CD8-positive, alpha-beta memory T cell (primary cell): ENCODE measurements around the gene TRPC3. TPM values are rescaled to one million over a fixed set of nuclear protein-coding genes. Genes with fewer than 3 reads are reported as not detected.

ENCODE experiments used
- CTCF ChIA-PET: fragments of 350-600 bp; sonication (Branson Sonifier 250); formaldehyde crosslinking; loops from one replicate; lab custom pipeline; 2021; ENCODE audit warnings: antibody characterized with exemption; lab: Charles Lee
- POLR2A ChIA-PET: fragments of 350-600 bp; sonication (Branson Sonifier 250); formaldehyde crosslinking; loops from one replicate; lab custom pipeline; 2021; ENCODE audit warnings: antibody characterized with exemption; lab: Charles Lee
- DNase-seq, 5 donors: peaks; one replicate each; pipeline versions ENCODE4 v3.0.0 to v3.0.0-alpha.2; 2020 to 2022; ENCODE audit warnings: mixed read lengths in 1 of 5
- H3K27ac ChIP-seq: one replicate; pipeline ENCODE4 v1.7.0; 2013; ENCODE audit warnings: low read depth, mild to moderate bottlenecking, low read length, moderate library complexity
- H3K27me3 ChIP-seq: 2 replicates; pipeline ENCODE4 v1.7.0; 2013; ENCODE audit warnings: low read length, mild to moderate bottlenecking; ENCODE audit not compliant: insufficient read depth, poor library complexity, severe bottlenecking
- H3K36me3 ChIP-seq: 2 replicates; pipeline ENCODE4 v1.7.0; 2013; ENCODE audit warnings: mild to moderate bottlenecking, low read length, moderate library complexity; ENCODE audit not compliant: insufficient read depth
- H3K4me1 ChIP-seq: 2 replicates; pipeline ENCODE4 v1.7.0; 2013; ENCODE audit warnings: mild to moderate bottlenecking, low read length, moderate library complexity; ENCODE audit not compliant: insufficient read depth
- H3K4me3 ChIP-seq: 2 replicates; pipeline ENCODE4 v1.7.0; 2013; ENCODE audit warnings: mild to moderate bottlenecking, low read length
- H3K9me3 ChIP-seq: 2 replicates; pipeline ENCODE4 v1.7.0; 2013; ENCODE audit warnings: mild to moderate bottlenecking, low read length
- H3K27ac Mint-ChIP-seq, 8 donors: one replicate each; pipeline ENCODE4 v1.8.0; 2020 to 2021; ENCODE audit warnings: mixed read lengths in 8 of 8, mild to moderate bottlenecking in 6 of 8, inconsistent platforms in 3 of 8, moderate library complexity in 3 of 8
- H3K27me3 Mint-ChIP-seq, 2 donors: one replicate each; pipeline ENCODE4 v1.8.0; 2020 to 2021; ENCODE audit warnings: mixed read lengths in 2 of 2, mild to moderate bottlenecking in 1 of 2, moderate library complexity in 1 of 2
- H3K36me3 Mint-ChIP-seq, 3 donors: one replicate each; pipeline ENCODE4 v1.8.0; 2020 to 2021; ENCODE audit warnings: mixed read lengths in 3 of 3, inconsistent platforms in 1 of 3, mild to moderate bottlenecking in 1 of 3
- H3K4me1 Mint-ChIP-seq, 3 donors: one replicate each; pipeline ENCODE4 v1.8.0; 2020 to 2021; ENCODE audit warnings: mixed read lengths in 3 of 3, inconsistent platforms in 1 of 3, mild to moderate bottlenecking in 1 of 3
- H3K4me3 Mint-ChIP-seq, 7 donors: one replicate each; pipeline ENCODE4 v1.8.0; 2020 to 2021; ENCODE audit warnings: mixed read lengths in 7 of 7, mild to moderate bottlenecking in 6 of 7, moderate library complexity in 4 of 7, inconsistent platforms in 2 of 7
- H3K9me3 Mint-ChIP-seq, 5 donors: one replicate each; pipeline ENCODE4 v1.8.0; 2020 to 2022; ENCODE audit warnings: mixed read lengths in 5 of 5, mild to moderate bottlenecking in 3 of 5, moderate library complexity in 2 of 5, inconsistent platforms in 1 of 5
- polyA plus RNA-seq: library from polyadenylated mRNA; unstranded; fragments of 300-500 nt; fragmentation: Illumina TruSeq; gene quantifications from one replicate; pipeline ENCODE4 v1.2.3, GENCODE V29; 2021
- total RNA-seq, 2 experiments: library from RNA; stranded (reverse); gene quantifications; one replicate each; pipeline ENCODE4 v1.2.3, GENCODE V29; 2021

TRPC3 gene
- total and polyA plus RNA-seq, 3 experiments from 2014 or later = 0.15 to 0.35 TPM; not detected in 1

GRCh38 chr4:121980643-121981042 lies 28.8 kb upstream of the TRPC3 start:
- peaks cover 0 to 12% of the 10 kb centered on the region in 2 donors for H3K27me3 Mint-ChIP-seq
- H3K4me3 ChIP-seq = no peak overlapping the region
- no peak overlapping the region for H3K27ac Mint-ChIP-seq
- H3K27ac ChIP-seq = no peak overlapping the region
- no peaks in the 10 kb centered on the region for H3K9me3 ChIP-seq
- H3K36me3 Mint-ChIP-seq = no peaks in the 10 kb centered on the region
- CTCF ChIA-PET = interaction anchor here (1.3 to 1.5 kb wide), 2 partner anchors 16 to 31 kb away, joined by 3 to 4 read pairs; no protein-coding TSS in a partner anchor
- no peak for DNase-seq
- no peaks in the 10 kb centered on the region for H3K36me3 ChIP-seq
- POLR2A ChIA-PET = no interaction called here
- no peaks in the 10 kb centered on the region for H3K9me3 Mint-ChIP-seq
- H3K4me1 Mint-ChIP-seq = peaks cover 7 to 19% (median 9%) of the 10 kb centered on the region in 3 donors
- peaks cover 3% of the 10 kb centered on the region for H3K4me1 ChIP-seq
- no peak overlapping the region for H3K4me3 Mint-ChIP-seq
- no peaks in the 10 kb centered on the region for H3K27me3 ChIP-seq

GRCh38 chr4:121978172-121978516 lies 26.3 kb upstream of the TRPC3 start:
- peaks cover 3% of the 10 kb centered on the region for H3K4me1 ChIP-seq
- CTCF ChIA-PET = no interaction called here
- H3K27me3 ChIP-seq = no peaks in the 10 kb centered on the region
- no peak overlapping the region for H3K4me3 ChIP-seq
- H3K9me3 Mint-ChIP-seq = no peaks in the 10 kb centered on the region
- peaks cover 7 to 19% (median 9%) of the 10 kb centered on the region in 3 donors for H3K4me1 Mint-ChIP-seq
- POLR2A ChIA-PET = no interaction called here
- DNase-seq = no peak
- no peaks in the 10 kb centered on the region for H3K9me3 ChIP-seq
- peak overlapping the region in 3 of 8 donors; percentile 28 to 89 (median 87) for H3K27ac Mint-ChIP-seq
- H3K27ac ChIP-seq = no peak overlapping the region
- no peaks in the 10 kb centered on the region for H3K36me3 Mint-ChIP-seq
- H3K27me3 Mint-ChIP-seq = peaks cover 0 to 19% of the 10 kb centered on the region in 2 donors
- H3K4me3 Mint-ChIP-seq = peak overlapping the region in 4 of 7 donors; percentile 2 to 75 (median 45)
- H3K36me3 ChIP-seq = no peaks in the 10 kb centered on the region

- Histone ChIP-seq H3K36me3 (no peaks in the 10 kb centered on the region), H3K4me3 (no peak overlapping the region), H3K9me3 (no peaks in the 10 kb centered on the region), H3K27me3 (no peaks in the 10 kb centered on the region), H3K27ac (no peak overlapping the region), H3K4me1 (peaks cover 3% of the 10 kb centered on the region)
- no peaks in the 10 kb centered on the region for H3K9me3 Mint-ChIP-seq
- no peak for DNase-seq
- no peaks in the 10 kb centered on the region for H3K36me3 Mint-ChIP-seq
- ChIA-PET POLR2A (no interaction called here), CTCF (no interaction called here)
- H3K27me3 Mint-ChIP-seq = peaks cover 0 to 19% of the 10 kb centered on the region in 2 donors
- peak overlapping the region in 4 of 7 donors; percentile 2 to 75 (median 45) for H3K4me3 Mint-ChIP-seq
- peaks cover 7 to 19% (median 9%) of the 10 kb centered on the region in 3 donors for H3K4me1 Mint-ChIP-seq
- H3K27ac Mint-ChIP-seq = peak overlapping the region in 3 of 8 donors; percentile 28 to 89 (median 87)
These were observed 25.7 kb upstream of the TRPC3 start for GRCh38 chr4:121977251-121978171.

- H3K36me3 Mint-ChIP-seq = no peaks in the 10 kb centered on the region
- no peak overlapping the region for H3K27ac Mint-ChIP-seq
- Histone ChIP-seq H3K9me3 (no peaks in the 10 kb centered on the region), H3K36me3 (no peaks in the 10 kb centered on the region), H3K27ac (no peak overlapping the region), H3K4me3 (no peak overlapping the region), H3K27me3 (no peaks in the 10 kb centered on the region), H3K4me1 (peaks cover 3% of the 10 kb centered on the region)
- ChIA-PET POLR2A (no interaction called here), CTCF (no interaction called here)
- peaks cover 0 to 16% of the 10 kb centered on the region in 2 donors for H3K27me3 Mint-ChIP-seq
- H3K9me3 Mint-ChIP-seq = no peaks in the 10 kb centered on the region
- H3K4me3 Mint-ChIP-seq = no peak overlapping the region
- no peak for DNase-seq
- H3K4me1 Mint-ChIP-seq = peaks cover 7 to 19% (median 9%) of the 10 kb centered on the region in 3 donors
These were observed 23.9 kb upstream of the TRPC3 start for GRCh38 chr4:121975784-121976183.

- Mint-ChIP-seq H3K27ac (no peak overlapping the region), H3K4me1 (peaks cover 7 to 19% (median 9%) of the 10 kb centered on the region in 3 donors), H3K27me3 (peaks cover 0 to 26% of the 10 kb centered on the region in 2 donors), H3K9me3 (no peaks in the 10 kb centered on the region), H3K4me3 (no peak overlapping the region), H3K36me3 (no peaks in the 10 kb centered on the region)
- Histone ChIP-seq H3K9me3 (no peaks in the 10 kb centered on the region), H3K4me1 (peaks cover 3% of the 10 kb centered on the region), H3K27me3 (no peaks in the 10 kb centered on the region), H3K4me3 (no peak overlapping the region), H3K36me3 (no peaks in the 10 kb centered on the region), H3K27ac (no peak overlapping the region)
- CTCF ChIA-PET = no interaction called here
- POLR2A ChIA-PET = no interaction called here
- DNase-seq = no peak
These were observed 22.0 kb upstream of the TRPC3 start for GRCh38 chr4:121973816-121974215.

- Histone ChIP-seq H3K36me3 (no peaks in the 10 kb centered on the region), H3K27ac (no peak overlapping the region), H3K4me3 (no peak overlapping the region), H3K27me3 (no peaks in the 10 kb centered on the region), H3K9me3 (no peaks in the 10 kb centered on the region), H3K4me1 (no peaks in the 10 kb centered on the region)
- CTCF ChIA-PET = no interaction called here
- H3K27ac Mint-ChIP-seq = no peak overlapping the region
- H3K36me3 Mint-ChIP-seq = no peaks in the 10 kb centered on the region
- POLR2A ChIA-PET = no interaction called here
- no peaks in the 10 kb centered on the region for H3K4me1 Mint-ChIP-seq
- H3K4me3 Mint-ChIP-seq = no peak overlapping the region
- no peaks in the 10 kb centered on the region for H3K9me3 Mint-ChIP-seq
- DNase-seq = no peak
- H3K27me3 Mint-ChIP-seq = peaks cover 7 to 43% of the 10 kb centered on the region in 2 donors
These were observed 17.0 kb upstream of the TRPC3 start for GRCh38 chr4:121968859-121969258.

- Mint-ChIP-seq H3K36me3 (no peaks in the 10 kb centered on the region), H3K4me1 (no peaks in the 10 kb centered on the region), H3K27me3 (peaks cover 8 to 37% of the 10 kb centered on the region in 2 donors), H3K9me3 (no peaks in the 10 kb centered on the region), H3K27ac (no peak overlapping the region), H3K4me3 (no peak overlapping the region)
- Histone ChIP-seq H3K27ac (no peak overlapping the region), H3K27me3 (no peaks in the 10 kb centered on the region), H3K4me3 (no peak overlapping the region), H3K9me3 (no peaks in the 10 kb centered on the region), H3K4me1 (no peaks in the 10 kb centered on the region), H3K36me3 (no peaks in the 10 kb centered on the region)
- ChIA-PET POLR2A (no interaction called here), CTCF (interaction anchor here (0.9 kb wide), 1 partner anchor 16 kb away, joined by 3 read pairs; no protein-coding TSS in a partner anchor)
- no peak for DNase-seq
These were observed 13.1 kb upstream of the TRPC3 start for GRCh38 chr4:121964958-121965357.

GRCh38 chr4:121960818-121961217 lies 9.0 kb upstream of the TRPC3 start:
- Histone ChIP-seq H3K9me3 (no peaks in the 10 kb centered on the region), H3K27me3 (no peaks in the 10 kb centered on the region), H3K36me3 (no peaks in the 10 kb centered on the region), H3K27ac (no peak overlapping the region), H3K4me3 (no peak overlapping the region), H3K4me1 (no peaks in the 10 kb centered on the region)
- ChIA-PET CTCF (interaction anchor here (1.8 kb wide), 1 partner anchor 11 kb away, joined by 7 read pairs; no protein-coding TSS in a partner anchor), POLR2A (no interaction called here)
- DNase-seq = no peak
- Mint-ChIP-seq H3K36me3 (no peaks in the 10 kb centered on the region), H3K4me3 (no peak overlapping the region), H3K27me3 (peaks cover 7 to 26% of the 10 kb centered on the region in 2 donors), H3K27ac (no peak overlapping the region), H3K9me3 (no peaks in the 10 kb centered on the region), H3K4me1 (no peaks in the 10 kb centered on the region)
